Keratinocyte (primary cell): ENCODE measurements around the gene N4BP3. TPM values are rescaled to one million over a fixed set of nuclear protein-coding genes. Genes with fewer than 3 reads are reported as not detected.

ENCODE experiments used
- DNase-seq: peaks from one replicate; pipeline ENCODE4 v3.0.0-alpha.2; 2011; ENCODE audit warnings: low read depth, missing footprints, low spot score
- FAIRE-seq: peaks from 2 replicates; lab custom pipeline; 2011; peaks lifted over from hg19 to GRCh38; lab: Jason Lieb, UNC
- H2AFZ ChIP-seq: 2 replicates; pipeline ENCODE4 v1.6.0; 2012; ENCODE audit warnings: low read length, control low read depth, inconsistent platforms; ENCODE audit not compliant: control insufficient read depth
- H3K27ac ChIP-seq: 2 replicates; pipeline ENCODE4 v1.5.1; 2011; ENCODE audit warnings: low read length; ENCODE audit not compliant: control insufficient read depth, insufficient read depth
- H3K27me3 ChIP-seq: 3 replicates; pipeline ENCODE4 v1.6.0; 2011; ENCODE audit warnings: low read length; ENCODE audit not compliant: control insufficient read depth, insufficient read depth; ENCODE audit errors: extremely low read depth
- H3K36me3 ChIP-seq, 2 experiments: 2 replicates in 1 of 2; 3 replicates in 1 of 2; pipeline ENCODE4 v1.5.1; 2011; ENCODE audit warnings: low read length in 2 of 2, mild to moderate bottlenecking in 1 of 2; ENCODE audit not compliant: control insufficient read depth in 2 of 2, insufficient read depth in 2 of 2; ENCODE audit errors: extremely low read depth in 1 of 2
- H3K4me1 ChIP-seq: 3 replicates; pipeline ENCODE4 v1.5.1; 2011; ENCODE audit warnings: low read length; ENCODE audit not compliant: control insufficient read depth, insufficient read depth; ENCODE audit errors: extremely low read depth
- H3K4me2 ChIP-seq: 3 replicates; pipeline ENCODE4 v1.6.0; 2011; ENCODE audit warnings: low read depth, low read length; ENCODE audit not compliant: control insufficient read depth, insufficient read depth; ENCODE audit errors: extremely low read depth
- H3K4me3 ChIP-seq, 3 experiments: fragments of 200-600 bp in 1 of 3; sonication (generic) in 1 of 3; 2 replicates in 2 of 3; 3 replicates in 1 of 3; pipeline ENCODE4 v1.5.1; 2011 to 2016; ENCODE audit warnings: low read length in 3 of 3, mild to moderate bottlenecking in 3 of 3, control low read depth in 2 of 3, inconsistent platforms in 1 of 3, low read depth in 1 of 3, mixed read lengths in 1 of 3, mixed run types in 1 of 3, moderate library complexity in 1 of 3; ENCODE audit not compliant: control insufficient read depth in 2 of 3, insufficient read depth in 2 of 3; ENCODE audit errors: extremely low read depth in 1 of 3
- H3K79me2 ChIP-seq: 2 replicates; pipeline ENCODE4 v1.6.0; 2012; ENCODE audit warnings: low read length; ENCODE audit not compliant: control insufficient read depth, insufficient read depth
- H3K9ac ChIP-seq: 3 replicates; pipeline ENCODE4 v1.6.0; 2011; ENCODE audit warnings: low read length; ENCODE audit not compliant: control insufficient read depth, insufficient read depth; ENCODE audit errors: extremely low read depth
- H3K9me1 ChIP-seq: 3 replicates; pipeline ENCODE4 v1.6.0; 2011; ENCODE audit warnings: low read length; ENCODE audit not compliant: control insufficient read depth, insufficient read depth; ENCODE audit errors: extremely low read depth
- H3K9me3 ChIP-seq: 2 replicates; pipeline ENCODE4 v1.5.1; 2012; ENCODE audit warnings: low read depth, low read length; ENCODE audit not compliant: control insufficient read depth
- H4K20me1 ChIP-seq: 3 replicates; pipeline ENCODE4 v1.6.0; 2011; ENCODE audit warnings: low read length; ENCODE audit not compliant: control insufficient read depth, insufficient read depth; ENCODE audit errors: extremely low read depth
- CTCF ChIP-seq, 3 experiments: IDR thresholded peaks in 1 of 3; conservative IDR thresholded peaks in 1 of 3; optimal IDR thresholded peaks in 1 of 3; 2 replicates in 2 of 3; 3 replicates in 1 of 3; pipeline versions ENCODE3 to v1.5.1; 2011; ENCODE audit warnings: low read length in 3 of 3, mild to moderate bottlenecking in 3 of 3, moderate library complexity in 2 of 3, control low read depth in 1 of 3, inconsistent platforms in 1 of 3; ENCODE audit not compliant: insufficient read depth in 2 of 3; ENCODE audit errors: extremely low read depth in 1 of 3
- EZH2 ChIP-seq: IDR thresholded peaks from one replicate; pipeline ENCODE4 v1.6.1; 2012; ENCODE audit warnings: inconsistent platforms, mild to moderate bottlenecking, low read length, moderate library complexity
- dilution Hi-C: fragments of 300-500 bp; cut with MboI; formaldehyde crosslinking; loops from one replicate; pipeline ENCODE4 v1.7.0; 2020; ENCODE audit warnings: low sequenced_read_pairs; ENCODE audit not compliant: extremely low pct_ligation_motif_present
- polyA plus RNA-seq, 5 experiments: library from polyadenylated mRNA; depleted of rRNA in 3 of 5; stranded (reverse) in 3 of 5; stranded (forward) in 1 of 5; unstranded in 1 of 5; fragments of >200 nt; gene quantifications; 1 replicate in 1 of 5; 2 replicates in 3 of 5; 3 replicates in 1 of 5; pipeline versions ENCODE4 v1.2.1 to v1.2.3, GENCODE V29; 2011 to 2012; ENCODE audit warnings: missing spikeins in 2 of 5, low read depth in 1 of 5, low replicate concordance in 1 of 5

Gene N4BP3
- polyA plus RNA-seq, 1 donor (not counting 4 experiments of a cell fraction or from before 2014, with no cell fraction given) = 1.0 TPM

GRCh38 chr5:178106556-178107239, 6.6 kb upstream of the N4BP3 start:
- no peak overlapping the region for H3K27ac ChIP-seq

GRCh38 chr5:178107756-178108310, 5.5 kb upstream of the N4BP3 start:
- H3K4me3 ChIP-seq = no peak overlapping the region
- no peak overlapping the region for H3K27ac ChIP-seq
- no peak for DNase-seq
- H3K4me2 ChIP-seq = no peak overlapping the region
- no peaks in the 10 kb centered on the region for H3K9me3 ChIP-seq
- H2AFZ ChIP-seq = no peak overlapping the region
- dilution Hi-C loops = no loop called here
- H3K36me3 ChIP-seq = no peaks in the 10 kb centered on the region
- peaks cover 19% of the 10 kb centered on the region for H3K4me1 ChIP-seq
- no peak for TF ChIP-seq CTCF (optimal IDR thresholded peaks at IDR 0.05 in 1 of 3, IDR thresholded peaks at IDR 0.05 in 1 of 3, conservative IDR thresholded peaks at IDR 0.05 in 1 of 3; ENCODE audit: extremely low read depth in 1 of 3, insufficient read depth in 2 of 3, low read length in 3 of 3)
- TF ChIP-seq EZH2 = no peak
- FAIRE-seq = peak; percentile 59
- H3K9me1 ChIP-seq = no peaks in the 10 kb centered on the region
- H3K79me2 ChIP-seq = no peaks in the 10 kb centered on the region
- no peak overlapping the region for H3K9ac ChIP-seq
- H4K20me1 ChIP-seq = no peaks in the 10 kb centered on the region
- H3K27me3 ChIP-seq = no peaks in the 10 kb centered on the region

More at GRCh38 chr5:178106556-178107239, 6.6 kb upstream of the N4BP3 start:
- TF ChIP-seq CTCF (optimal IDR thresholded peaks at IDR 0.05 in 1 of 3, IDR thresholded peaks at IDR 0.05 in 1 of 3, conservative IDR thresholded peaks at IDR 0.05 in 1 of 3; ENCODE audit: extremely low read depth in 1 of 3, insufficient read depth in 2 of 3, low read length in 3 of 3) (no peak), EZH2 (no peak)
- Histone ChIP-seq H3K27me3 (no peaks in the 10 kb centered on the region), H3K9me3 (no peaks in the 10 kb centered on the region), H3K4me3 (no peak overlapping the region), H3K79me2 (no peaks in the 10 kb centered on the region), H3K9me1 (no peaks in the 10 kb centered on the region), H3K36me3 (no peaks in the 10 kb centered on the region), H4K20me1 (no peaks in the 10 kb centered on the region), H3K9ac (no peak overlapping the region), H3K4me1 (peaks cover 18% of the 10 kb centered on the region), H3K4me2 (no peak overlapping the region), H2AFZ (no peak overlapping the region)
- dilution Hi-C loops = no loop called here
- FAIRE-seq (no peak), DNase-seq (peak; percentile 66)
